SK-N-SH (cell line): ENCODE measurements around the gene FKBP11. TPM values are rescaled to one million over a fixed set of nuclear protein-coding genes. Genes with fewer than 3 reads are reported as not detected.

Experiments
- CTCF ChIA-PET: fragments of 300-600, 350-600 bp; formaldehyde crosslinking; extraction: SDS; loops from one replicate; lab custom pipeline; 2021; lab: Yijun Ruan, JAX
- POLR2A ChIA-PET: fragments of 350-600 bp; sonication (Branson Sonifier 250); formaldehyde crosslinking; extraction: SDS; loops from one replicate; lab custom pipeline; 2020; ENCODE audit warnings: antibody characterized with exemption, inconsistent platforms; lab: Yijun Ruan, JAX
- DNase-seq: peaks from one replicate; pipeline ENCODE4 v3.0.0; 2012
- H2AFZ ChIP-seq: fragments of 200-600 bp; sonication (generic); 2 replicates; pipeline ENCODE4 v1.8.1; 2016; ENCODE audit warnings: antibody characterized with exemption, mild to moderate bottlenecking, low read depth
- H3F3A ChIP-seq: fragments of 200-600 bp; sonication (generic); replicated peaks from 2 replicates; pipeline ENCODE3; 2016; ENCODE audit warnings: antibody characterized with exemption, mild to moderate bottlenecking; ENCODE audit not compliant: insufficient read depth
- H3K27ac ChIP-seq, 2 experiments: fragments of 200-500 bp in 1 of 2; fragments of 200-600 bp in 1 of 2; sonication (Bioruptor generic) in 1 of 2; sonication (generic), shearing (Covaris generic) in 1 of 2; 2 replicates each; pipeline versions ENCODE4 v1.5.1 to v1.6.1; 2014 to 2016; ENCODE audit warnings: low read depth in 2 of 2, inconsistent platforms in 1 of 2, low read length in 1 of 2, mild to moderate bottlenecking in 1 of 2, mixed read lengths in 1 of 2
- H3K27me3 ChIP-seq: fragments of 200-600 bp; sonication (generic), shearing (Covaris generic); 2 replicates; pipeline ENCODE4 v1.6.1; 2016; ENCODE audit warnings: mixed run types; ENCODE audit not compliant: insufficient read depth
- H3K36me3 ChIP-seq, 2 experiments: fragments of 200-500 bp in 1 of 2; fragments of 200-600 bp in 1 of 2; sonication (Bioruptor generic) in 1 of 2; sonication (generic) in 1 of 2; replicated peaks in 1 of 2; 2 replicates each; pipeline versions ENCODE3 to v1.5.1; 2014 to 2016; ENCODE audit warnings: low read length in 1 of 2, mild to moderate bottlenecking in 1 of 2; ENCODE audit not compliant: insufficient read depth in 2 of 2, control insufficient read depth in 1 of 2
- H3K4me1 ChIP-seq, 2 experiments: fragments of 200-500 bp in 1 of 2; fragments of 200-600 bp in 1 of 2; sonication (Bioruptor generic) in 1 of 2; sonication (generic), shearing (Covaris generic) in 1 of 2; 2 replicates each; pipeline versions ENCODE4 v1.5.1 to v1.6.1; 2014 to 2016; ENCODE audit warnings: low read depth in 1 of 2, low read length in 1 of 2, mixed run types in 1 of 2; ENCODE audit not compliant: insufficient read depth in 2 of 2, control insufficient read depth in 1 of 2
- H3K4me2 ChIP-seq: fragments of 200-600 bp; sonication (generic), shearing (Covaris generic); 2 replicates; pipeline ENCODE4 v1.6.1; 2017; ENCODE audit warnings: mixed run types
- H3K4me3 ChIP-seq, 2 experiments: fragments of 200-500 bp in 1 of 2; fragments of 200-600 bp in 1 of 2; sonication (Bioruptor generic) in 1 of 2; sonication (generic), shearing (Covaris generic) in 1 of 2; 2 replicates each; pipeline versions ENCODE4 v1.5.1 to v1.8.1; 2014 to 2016; ENCODE audit warnings: low read depth in 2 of 2, inconsistent platforms in 1 of 2, low read length in 1 of 2, mild to moderate bottlenecking in 1 of 2, mixed read lengths in 1 of 2, moderate library complexity in 1 of 2
- H3K79me2 ChIP-seq: fragments of 200-600 bp; sonication (generic); 2 replicates; pipeline ENCODE4 v1.8.1; 2017; ENCODE audit warnings: mild to moderate bottlenecking; ENCODE audit not compliant: insufficient read depth
- H3K9ac ChIP-seq: fragments of 200-600 bp; sonication (generic); 2 replicates; pipeline ENCODE4 v1.6.1; 2017; ENCODE audit warnings: mixed run types
- H3K9me2 ChIP-seq: fragments of 200-600 bp; sonication (generic); 2 replicates; pipeline ENCODE4 v1.6.1; 2017; ENCODE audit warnings: mixed run types
- H3K9me3 ChIP-seq: fragments of 200-600 bp; sonication (generic); 2 replicates; pipeline ENCODE4 v1.6.1; 2017; ENCODE audit warnings: mixed run types, mild to moderate bottlenecking, moderate library complexity
- H4K20me1 ChIP-seq: fragments of 200-600 bp; sonication (generic); 2 replicates; pipeline ENCODE4 v1.6.1; 2017; ENCODE audit warnings: mild to moderate bottlenecking, mixed run types; ENCODE audit not compliant: insufficient read depth
- CTCF ChIP-seq: fragments of 200-600 bp; sonication (generic); IDR thresholded peaks from 2 replicates; pipeline ENCODE4 v1.6.1; 2017; ENCODE audit warnings: antibody characterized with exemption, mild to moderate bottlenecking, moderate library complexity
- ELF1 ChIP-seq: IDR thresholded peaks from 2 replicates; pipeline ENCODE4 v1.4.0; 2012
- EP300 ChIP-seq, 2 experiments: IDR thresholded peaks; 2 replicates each; pipeline versions ENCODE4 v1.4.0 to v1.6.1; 2012; ENCODE audit warnings: borderline replicate concordance in 1 of 2, low read depth in 1 of 2, low read length in 1 of 2
- FOSL2 ChIP-seq: IDR thresholded peaks from 2 replicates; pipeline ENCODE4 v1.4.0; 2012; ENCODE audit warnings: low read depth, mild to moderate bottlenecking, moderate library complexity, borderline replicate concordance
- FOXJ3 ChIP-seq: sonication (generic); formaldehyde crosslinking; IDR thresholded peaks from 2 replicates; pipeline ENCODE4 v1.5.1; 2020; ENCODE audit warnings: mild to moderate bottlenecking, missing genetic modification reagents
- FOXM1 ChIP-seq: IDR thresholded peaks from 2 replicates; pipeline ENCODE4 v1.4.0; 2012; ENCODE audit warnings: low read depth, mild to moderate bottlenecking
- GATA2 ChIP-seq: sonication (generic); formaldehyde crosslinking; IDR thresholded peaks from 2 replicates; pipeline ENCODE4 v1.5.0; 2020; ENCODE audit warnings: mild to moderate bottlenecking, missing genetic modification reagents
- JUND ChIP-seq: IDR thresholded peaks from 2 replicates; pipeline ENCODE4 v1.4.0; 2012
- MAX ChIP-seq: IDR thresholded peaks from 2 replicates; pipeline ENCODE4 v1.4.0; 2012; ENCODE audit warnings: low read depth
- MXI1 ChIP-seq: IDR thresholded peaks from 2 replicates; pipeline ENCODE4 v1.6.1; 2012; ENCODE audit warnings: mild to moderate bottlenecking, low read depth, low read length, improper control_type of control experiment
- NFIC ChIP-seq: IDR thresholded peaks from 2 replicates; pipeline ENCODE4 v1.4.0; 2012; ENCODE audit warnings: borderline replicate concordance
- POLR2AphosphoS5 ChIP-seq: IDR thresholded peaks from 2 replicates; pipeline ENCODE4 v1.6.1; 2012; ENCODE audit warnings: low read depth, low read length
- RCOR1 ChIP-seq: fragments of 150-350 bp; IDR thresholded peaks from 2 replicates; pipeline ENCODE4 v1.6.1; 2017; ENCODE audit warnings: antibody characterized with exemption, low read length
- REST ChIP-seq: IDR thresholded peaks from 2 replicates; pipeline ENCODE4 v1.6.1; 2012; ENCODE audit warnings: mild to moderate bottlenecking, low read depth, low read length, moderate library complexity
- RFX5 ChIP-seq: IDR thresholded peaks from 2 replicates; pipeline ENCODE4 v1.6.1; 2012; ENCODE audit warnings: mild to moderate bottlenecking, improper control_type of control experiment, low read length
- SIN3A ChIP-seq: IDR thresholded peaks from 2 replicates; pipeline ENCODE4 v1.6.1; 2012; ENCODE audit warnings: low read depth, mild to moderate bottlenecking, low read length, moderate library complexity, borderline replicate concordance
- SMC3 ChIP-seq: IDR thresholded peaks from 2 replicates; pipeline ENCODE4 v1.6.1; 2012; ENCODE audit warnings: low read depth, low read length, improper control_type of control experiment
- TAF1 ChIP-seq: IDR thresholded peaks from 2 replicates; pipeline ENCODE4 v1.6.1; 2012; ENCODE audit warnings: low read depth, mild to moderate bottlenecking, low read length, moderate library complexity, borderline replicate concordance
- TEAD4 ChIP-seq: IDR thresholded peaks from 2 replicates; pipeline ENCODE4 v1.4.0; 2012; ENCODE audit warnings: mild to moderate bottlenecking, borderline replicate concordance; ENCODE audit not compliant: insufficient read depth
- YY1 ChIP-seq: IDR thresholded peaks from 2 replicates; pipeline ENCODE4 v1.4.0; 2012; ENCODE audit warnings: low read depth, mild to moderate bottlenecking
- WGBS: methylation state at CpG from one replicate; pipeline ENCODE4 v1.1.6; 2017; ENCODE audit warnings: low lambda C conversion rate; 5-methylcytosine and 5-hydroxymethylcytosine counted together
- polyA plus RNA-seq, 3 experiments: library from polyadenylated mRNA; depleted of rRNA; stranded (reverse); fragments of >200 nt; gene quantifications; 2 replicates each; pipeline ENCODE4 v1.2.3, GENCODE V29; 2012
- TF ChIP-seq, protein P1 (sequence below): IDR thresholded peaks from 2 replicates; pipeline ENCODE4 v1.4.0; 2012; ENCODE audit warnings: low read depth, borderline replicate concordance

The FKBP11 gene
- polyA plus RNA-seq, 1 of the 3 experiments (the other 2 are of a cell fraction) = 28.5 TPM

DNA sequence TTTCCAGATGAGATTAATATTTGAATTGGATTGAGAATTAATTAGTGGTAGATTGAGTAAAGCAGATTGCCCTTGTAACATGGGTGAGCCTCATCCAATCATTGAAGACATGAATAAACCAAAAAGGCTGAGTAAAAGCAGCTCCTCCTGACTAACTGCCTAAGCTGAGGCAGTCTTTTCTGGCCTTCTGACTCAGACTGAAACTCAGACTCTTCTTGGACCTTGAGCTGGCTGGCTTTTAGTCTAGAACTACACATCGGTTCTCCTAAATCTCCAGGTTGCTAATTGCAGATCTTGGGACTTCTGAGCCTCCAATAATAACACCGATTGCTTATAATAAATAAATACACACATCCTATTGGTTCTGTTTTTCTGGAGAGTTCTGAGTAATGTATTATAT, 24.0 kb downstream of the FKBP11 start:
- no peak overlapping the region for H3K9ac ChIP-seq
- H3K9me2 ChIP-seq = no peaks in the 10 kb centered on the region
- no peaks in the 10 kb centered on the region for H4K20me1 ChIP-seq
- no peaks in the 10 kb centered on the region for H3K36me3 ChIP-seq
- no peak overlapping the region for H2AFZ ChIP-seq
- no peaks in the 10 kb centered on the region for H3K27me3 ChIP-seq
- no peak overlapping the region for H3K27ac ChIP-seq
- H3K4me1 ChIP-seq = peaks cover 0 to 5% of the 10 kb centered on the region in 2 experiments; a peak in 1 of 4 replicates
- CTCF ChIA-PET = interaction anchor here (1.0 to 9.3 kb wide), 4 partner anchors 11 to 95 kb away, joined by 3 to 99 read pairs (median 10); no protein-coding TSS in a partner anchor
- no peaks in the 10 kb centered on the region for H3K9me3 ChIP-seq
- 64% methylated on average over 2 of the region's 2 CpGs for WGBS
- H3K79me2 ChIP-seq = no peaks in the 10 kb centered on the region
- no peak overlapping the region for H3K4me3 ChIP-seq
- POLR2A ChIA-PET = no interaction called here
- TF ChIP-seq GATA2 (CRISPR knock-in tag) (no peak), TAF1 (no peak)
- H3F3A ChIP-seq = peaks cover 4% of the 10 kb centered on the region
- no peak for DNase-seq
- no peak overlapping the region for H3K4me2 ChIP-seq

- Histone ChIP-seq H3K4me3 (no peak overlapping the region), H3K4me2 (no peak overlapping the region), H3K79me2 (no peaks in the 10 kb centered on the region), H3K36me3 (no peaks in the 10 kb centered on the region), H3K9me3 (no peaks in the 10 kb centered on the region), H3K27ac (no peak overlapping the region), H3K4me1 (peaks cover 0 to 5% of the 10 kb centered on the region in 2 experiments; a peak in 1 of 4 replicates), H3K9me2 (no peaks in the 10 kb centered on the region), H2AFZ (no peak overlapping the region), H3K27me3 (no peaks in the 10 kb centered on the region), H4K20me1 (no peaks in the 10 kb centered on the region), H3F3A (peaks cover 4% of the 10 kb centered on the region), H3K9ac (no peak overlapping the region)
- ChIA-PET POLR2A (no interaction called here), CTCF (interaction anchor here (0.6 to 9.3 kb wide), 4 partner anchors 9 to 187 kb away, joined by 3 to 99 read pairs (median 4); no protein-coding TSS in a partner anchor)
- TF ChIP-seq MAX (no peak), MXI1 (no peak), TEAD4 (no peak), SIN3A (no peak), RFX5 (no peak), SMC3 (no peak), YY1 (no peak), CTCF (no peak), ELF1 (no peak), FOXM1 (no peak), POLR2AphosphoS5 (no peak), FOXJ3 (CRISPR knock-in tag) (no peak), NFIC (no peak), EP300 (IDR thresholded peaks at IDR 0.05; ENCODE audit: borderline replicate concordance in 1 of 2, low read depth in 1 of 2, low read length in 1 of 2) (no peak), JUND (no peak), FOSL2 (no peak), REST (no peak), RCOR1 (no peak)
- TF ChIP-seq, protein P1, sequence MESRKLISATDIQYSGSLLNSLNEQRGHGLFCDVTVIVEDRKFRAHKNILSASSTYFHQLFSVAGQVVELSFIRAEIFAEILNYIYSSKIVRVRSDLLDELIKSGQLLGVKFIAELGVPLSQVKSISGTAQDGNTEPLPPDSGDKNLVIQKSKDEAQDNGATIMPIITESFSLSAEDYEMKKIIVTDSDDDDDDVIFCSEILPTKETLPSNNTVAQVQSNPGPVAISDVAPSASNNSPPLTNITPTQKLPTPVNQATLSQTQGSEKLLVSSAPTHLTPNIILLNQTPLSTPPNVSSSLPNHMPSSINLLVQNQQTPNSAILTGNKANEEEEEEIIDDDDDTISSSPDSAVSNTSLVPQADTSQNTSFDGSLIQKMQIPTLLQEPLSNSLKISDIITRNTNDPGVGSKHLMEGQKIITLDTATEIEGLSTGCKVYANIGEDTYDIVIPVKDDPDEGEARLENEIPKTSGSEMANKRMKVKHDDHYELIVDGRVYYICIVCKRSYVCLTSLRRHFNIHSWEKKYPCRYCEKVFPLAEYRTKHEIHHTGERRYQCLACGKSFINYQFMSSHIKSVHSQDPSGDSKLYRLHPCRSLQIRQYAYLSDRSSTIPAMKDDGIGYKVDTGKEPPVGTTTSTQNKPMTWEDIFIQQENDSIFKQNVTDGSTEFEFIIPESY = no peak
- 40% methylated on average over 2 of the region's 2 CpGs for WGBS
- DNase-seq = no peak
Measured at GRCh38 chr12:48899651-48900050, 25.6 kb downstream of the FKBP11 start.
